Tibial nerve (tissue), 4 donors: ENCODE results near the gene TMEM92. TPM values are rescaled to one million over a fixed set of nuclear protein-coding genes. Genes with fewer than 3 reads are reported as not detected.

ENCODE experiments used
- DNase-seq, 2 donors: peaks; one replicate each; pipeline ENCODE4 v3.0.0-alpha.2; 2019; ENCODE audit warnings: low spot score in 2 of 2
- H3K27ac ChIP-seq, 4 donors: fragments of 200-600 bp; sonication (generic) in 3 of 4; one replicate each; pipeline ENCODE4 v1.5.1; 2017 to 2019; ENCODE audit warnings: mild to moderate bottlenecking in 1 of 4
- H3K27me3 ChIP-seq, 2 donors: fragments of 200-600 bp; sonication (generic) in 1 of 2; one replicate each; pipeline versions ENCODE4 v1.5.1 to v1.6.0; 2017 to 2019
- H3K36me3 ChIP-seq, 3 donors: fragments of 200-600 bp; sonication (generic); one replicate each; pipeline ENCODE4 v1.5.1; 2018 to 2019
- H3K4me1 ChIP-seq, 4 donors: fragments of 200-600 bp; sonication (generic) in 3 of 4; one replicate each; pipeline ENCODE4 v1.5.1; 2017 to 2019
- H3K4me3 ChIP-seq, 4 donors: fragments of 200-600 bp; sonication (generic) in 3 of 4; one replicate each; pipeline ENCODE4 v1.5.1; 2017 to 2019; ENCODE audit warnings: mild to moderate bottlenecking in 1 of 4, moderate library complexity in 1 of 4
- H3K9me3 ChIP-seq, 4 donors: fragments of 200-600 bp; sonication (generic) in 3 of 4; one replicate each; pipeline ENCODE4 v1.5.1; 2017 to 2019
- CTCF ChIP-seq, 5 experiments: fragments of 200-600 bp in 3 of 5; fragments of 450-650 bp in 2 of 5; sonication (generic) in 3 of 5; IDR thresholded peaks; one replicate each; pipeline ENCODE4 v1.5.1; 2016 to 2019; ENCODE audit warnings: antibody characterized with exemption in 5 of 5, mild to moderate bottlenecking in 3 of 5, moderate library complexity in 2 of 5
- EP300 ChIP-seq, 2 donors: sonication (generic); formaldehyde crosslinking; IDR thresholded peaks; one replicate each; pipeline ENCODE4 v1.6.1; 2017; ENCODE audit warnings: antibody characterized with exemption in 2 of 2, mild to moderate bottlenecking in 1 of 2
- POLR2A ChIP-seq, 2 donors: fragments of 450-650 bp; IDR thresholded peaks; one replicate each; pipeline ENCODE4 v1.6.1; 2017; ENCODE audit warnings: antibody characterized with exemption in 2 of 2, mild to moderate bottlenecking in 2 of 2, moderate library complexity in 2 of 2
- WGBS, 2 donors: methylation state at CpG; one replicate each; pipeline ENCODE4 v1.1.5; 2018; 5-methylcytosine and 5-hydroxymethylcytosine counted together
- total RNA-seq, 4 donors: library from RNA; depleted of rRNA; stranded (reverse); fragments of >200 nt; gene quantifications; one replicate each; pipeline ENCODE4 v1.1.0, GENCODE V29; 2016

The TMEM92 gene
- total RNA-seq, 4 donors from 2014 or later: 0.44 to 0.59 TPM; not detected in 2

- Histone ChIP-seq H3K27ac (no peak overlapping the region), H3K27me3 (peaks cover 0 to 6% of the 10 kb centered on the region in 2 donors), H3K4me1 (peaks cover 0 to 15% (median 5%) of the 10 kb centered on the region in 4 donors), H3K4me3 (no peak overlapping the region), H3K9me3 (no peaks in the 10 kb centered on the region), H3K36me3 (no peaks in the 10 kb centered on the region)
- WGBS, 2 donors: 30 to 45% methylated on average over 5 of the region's 5 CpGs
- no peak for DNase-seq
- TF ChIP-seq CTCF (IDR thresholded peaks at IDR 0.05) (no peak), EP300 (IDR thresholded peaks at IDR 0.05) (no peak), POLR2A (IDR thresholded peaks at IDR 0.05) (no peak)
Measured at GRCh38 chr17:50277357-50277754, 3.1 kb downstream of the TMEM92 start.

- TF ChIP-seq POLR2A (IDR thresholded peaks at IDR 0.05) (no peak), CTCF (IDR thresholded peaks at IDR 0.05) (no peak), EP300 (IDR thresholded peaks at IDR 0.05) (no peak)
- no peak overlapping the region for H3K27ac ChIP-seq
- H3K36me3 ChIP-seq: no peaks in the 10 kb centered on the region
- peaks cover 0 to 6% of the 10 kb centered on the region in 2 donors for H3K27me3 ChIP-seq
- DNase-seq: no peak
- H3K4me3 ChIP-seq: no peak overlapping the region
- no peaks in the 10 kb centered on the region for H3K9me3 ChIP-seq
- 92% methylated on average over 9 to 14 of the region's 14 CpGs for WGBS, 2 donors
- H3K4me1 ChIP-seq: peaks cover 0 to 6% (median 0%) of the 10 kb centered on the region in 4 donors
Measured at GRCh38 chr17:50278526-50279180, 4.4 kb downstream of the TMEM92 start.

DNA sequence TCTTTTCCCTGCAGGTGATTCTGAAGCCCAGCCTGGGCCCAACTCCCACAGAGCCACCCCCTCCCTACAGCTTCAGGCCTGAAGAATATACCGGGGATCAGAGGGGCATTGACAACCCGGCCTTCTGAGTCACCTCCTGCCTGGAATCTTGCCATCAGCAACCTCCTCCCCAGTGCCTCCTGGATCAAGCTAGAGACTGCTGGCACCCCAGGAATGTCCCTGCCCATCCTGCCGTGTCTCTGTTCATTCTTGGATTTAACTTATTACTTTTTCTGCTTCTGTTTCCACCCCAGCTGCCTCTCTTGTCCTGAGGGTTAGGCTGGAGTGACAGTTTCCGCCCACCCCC, 4.9 kb downstream of the TMEM92 start:
- H3K9me3 ChIP-seq: no peaks in the 10 kb centered on the region
- H3K27me3 ChIP-seq: peaks cover 0 to 4% of the 10 kb centered on the region in 2 donors
- no peak overlapping the region for H3K4me3 ChIP-seq
- peaks cover 0 to 2% (median 0%) of the 10 kb centered on the region in 4 donors for H3K4me1 ChIP-seq
- H3K27ac ChIP-seq: no peak overlapping the region
- 55 to 67% methylated on average over 4 of the region's 4 CpGs for WGBS, 2 donors
- TF ChIP-seq EP300 (IDR thresholded peaks at IDR 0.05) (no peak), POLR2A (IDR thresholded peaks at IDR 0.05) (no peak), CTCF (IDR thresholded peaks at IDR 0.05) (no peak)
- DNase-seq: no peak
- no peaks in the 10 kb centered on the region for H3K36me3 ChIP-seq

- H3K4me1 ChIP-seq: no peaks in the 10 kb centered on the region
- H3K27me3 ChIP-seq: no peaks in the 10 kb centered on the region
- H3K27ac ChIP-seq: no peak overlapping the region
- TF ChIP-seq EP300 (IDR thresholded peaks at IDR 0.05) (no peak), CTCF (IDR thresholded peaks at IDR 0.05) (no peak), POLR2A (IDR thresholded peaks at IDR 0.05) (no peak)
- H3K4me3 ChIP-seq: no peak overlapping the region
- H3K9me3 ChIP-seq: no peaks in the 10 kb centered on the region
- H3K36me3 ChIP-seq: no peaks in the 10 kb centered on the region
- 92 to 94% methylated on average over 7 of the region's 7 CpGs for WGBS, 2 donors
- DNase-seq: no peak
Measured at GRCh38 chr17:50279639-50280038, 5.4 kb downstream of the TMEM92 start.

- 70 to 72% methylated on average over 8 of the region's 8 CpGs for WGBS, 2 donors
- TF ChIP-seq POLR2A (IDR thresholded peaks at IDR 0.05) (no peak), EP300 (IDR thresholded peaks at IDR 0.05) (no peak), CTCF (IDR thresholded peaks at IDR 0.05) (no peak)
- no peak overlapping the region for H3K4me3 ChIP-seq
- H3K9me3 ChIP-seq: no peaks in the 10 kb centered on the region
- no peak overlapping the region for H3K27ac ChIP-seq
- no peaks in the 10 kb centered on the region for H3K36me3 ChIP-seq
- DNase-seq: no peak
- no peaks in the 10 kb centered on the region for H3K4me1 ChIP-seq
- H3K27me3 ChIP-seq: no peaks in the 10 kb centered on the region
Measured at GRCh38 chr17:50280068-50280467, 5.8 kb downstream of the TMEM92 start.
